ENCODE measurements around the gene OLAH.

DNA sequence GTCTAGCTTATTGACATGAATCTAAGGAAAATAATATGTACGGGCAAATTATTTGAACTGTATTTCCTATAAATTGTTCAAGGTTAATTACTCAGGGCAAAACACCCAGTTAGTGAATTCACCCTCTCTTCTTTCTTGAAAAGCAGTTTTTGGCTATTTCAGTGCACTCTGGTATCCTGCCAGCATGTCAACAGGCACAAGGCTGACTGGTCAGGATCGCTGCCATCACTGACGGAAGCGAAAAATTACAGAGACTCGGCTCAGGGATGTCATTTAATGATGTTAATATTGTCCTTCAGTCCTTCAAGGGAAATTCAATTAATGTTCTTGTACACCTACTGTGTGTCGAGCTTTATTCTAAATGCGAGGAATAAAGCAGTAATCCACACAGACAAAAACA is 28.3 kb upstream of the OLAH start:
- TF ChIP-seq POLR2A (IDR thresholded peaks at IDR 0.05; ENCODE audit: low read length): no peak
- TF ChIP-seq GATA1 (IDR thresholded peaks at IDR 0.05; ENCODE audit: low read depth, low read length): no peak

Measured in erythroblast (primary cell).